Activated naive CD8-positive, alpha-beta T cell treated with anti-CD3 and anti-CD28 coated beads, Interleukin-2, amount 10 ng/mL, durations not matched to agents 7 days and 5 days (primary cell): ENCODE measurements around the gene MZT1. TPM values are rescaled to one million over a fixed set of nuclear protein-coding genes. Genes with fewer than 3 reads are reported as not detected.

Experiments
- total RNA-seq, 2 experiments: library from RNA; stranded (reverse); gene quantifications; one replicate each; pipeline ENCODE4 v1.2.3, GENCODE V29; 2021

The MZT1 gene
- total RNA-seq, 2 experiments from 2014 or later: 18.4 to 19.2 TPM

Other genes with a start within 250 kb of the MZT1 start
- 10 to 100 TPM; 19.9 to 24.2 TPM for gene BORA, start 294 bp upstream of the MZT1 start, total RNA-seq
- 10 to 100 TPM; 33.0 to 33.8 TPM for gene DIS3, start 54.3 kb upstream of the MZT1 start, total RNA-seq
- gene PIBF1, start 54.5 kb upstream of the MZT1 start, total RNA-seq: 10 to 100 TPM; 25.5 to 28.6 TPM